Measurements from ENCODE around the gene NUS1. TPM values are rescaled to one million over a fixed set of nuclear protein-coding genes. Genes with fewer than 3 reads are reported as not detected.

The NUS1 gene
- total RNA-seq, 2 experiments from 2014 or later = 42.2 to 42.8 TPM

Other genes with a start within 250 kb of the NUS1 start
- gene ROS1, start 249.5 kb upstream of the NUS1 start, total RNA-seq = not detected
- gene DCBLD1, start 192.8 kb upstream of the NUS1 start, total RNA-seq = 1 to 10 TPM; 2.2 to 2.3 TPM
- gene GOPC, start 73.0 kb upstream of the NUS1 start, total RNA-seq = 10 to 100 TPM; 14.8 to 16.1 TPM
- gene SLC35F1, start 231.8 kb downstream of the NUS1 start, total RNA-seq = under 1 TPM; 0.09 TPM